Uterus (tissue), 4 donors: ENCODE results near the gene CUBN. TPM values are rescaled to one million over a fixed set of nuclear protein-coding genes. Genes with fewer than 3 reads are reported as not detected.
"Not testable (repeated sequence)": the region's sequence is repeated elsewhere in the genome, so short reads cannot be mapped to it uniquely, and the experiment has no call there.

Experiments
- DNase-seq, 2 donors: peaks; one replicate each; pipeline ENCODE4 v3.0.0-alpha.2; 2019 to 2020
- H3K27ac ChIP-seq, 2 donors: fragments of 200-600 bp; sonication (generic); 1 replicate in 1 of 2; 2 replicates in 1 of 2; pipeline ENCODE4 v1.5.1; 2016 to 2018
- H3K27me3 ChIP-seq, 2 donors: fragments of 200-600 bp; sonication (generic); one replicate each; pipeline ENCODE4 v1.5.1; 2018 to 2019; ENCODE audit warnings: control low read depth in 1 of 2
- H3K36me3 ChIP-seq, 2 donors: fragments of 200-600 bp; sonication (generic); one replicate each; pipeline ENCODE4 v1.5.1; 2019; ENCODE audit warnings: control low read depth in 1 of 2
- H3K4me1 ChIP-seq, 2 donors: fragments of 200-600 bp; sonication (generic); one replicate each; pipeline ENCODE4 v1.5.1; 2018 to 2019; ENCODE audit warnings: control low read depth in 1 of 2
- H3K4me3 ChIP-seq, 2 donors: fragments of 200-600 bp; sonication (generic); 1 replicate in 1 of 2; 2 replicates in 1 of 2; pipeline ENCODE4 v1.5.1; 2018 to 2019; ENCODE audit warnings: mild to moderate bottlenecking in 1 of 2
- H3K9me3 ChIP-seq, 2 donors: fragments of 200-600 bp; sonication (generic); one replicate each; pipeline ENCODE4 v1.5.1; 2019; ENCODE audit warnings: control low read depth in 1 of 2
- CTCF ChIP-seq, 4 experiments: fragments of 200-600 bp in 2 of 4; fragments of 450-650 bp in 2 of 4; sonication (generic) in 2 of 4; IDR thresholded peaks; one replicate each; pipeline ENCODE4 v1.5.1; 2016 to 2019; ENCODE audit warnings: antibody characterized with exemption in 4 of 4, mild to moderate bottlenecking in 2 of 4, moderate library complexity in 1 of 4
- POLR2A ChIP-seq, 2 donors: fragments of 450-650 bp; IDR thresholded peaks; one replicate each; pipeline ENCODE4 v1.6.1; 2016; ENCODE audit warnings: antibody characterized with exemption in 2 of 2, mild to moderate bottlenecking in 1 of 2, moderate library complexity in 1 of 2
- intact Hi-C: fragments of 100-400 bp; cut with DNase I; formaldehyde crosslinking; loops from one replicate; pipeline ENCODE4 v1.15.1; 2023; ENCODE audit warnings: low total_unique reads
- total RNA-seq, 4 donors: library from RNA; depleted of rRNA in 3 of 4; stranded (reverse); fragments of >200 nt in 3 of 4; gene quantifications; one replicate each; pipeline versions ENCODE4 v1.1.0 to v1.2.4, GENCODE V29; 2014 to 2023
- donor health status: DM: yes; HTN: yes; CAD: no.

The CUBN gene
- total RNA-seq, 4 donors from 2014 or later: 3.5 to 9.5 (median 5.1) TPM

DNA sequence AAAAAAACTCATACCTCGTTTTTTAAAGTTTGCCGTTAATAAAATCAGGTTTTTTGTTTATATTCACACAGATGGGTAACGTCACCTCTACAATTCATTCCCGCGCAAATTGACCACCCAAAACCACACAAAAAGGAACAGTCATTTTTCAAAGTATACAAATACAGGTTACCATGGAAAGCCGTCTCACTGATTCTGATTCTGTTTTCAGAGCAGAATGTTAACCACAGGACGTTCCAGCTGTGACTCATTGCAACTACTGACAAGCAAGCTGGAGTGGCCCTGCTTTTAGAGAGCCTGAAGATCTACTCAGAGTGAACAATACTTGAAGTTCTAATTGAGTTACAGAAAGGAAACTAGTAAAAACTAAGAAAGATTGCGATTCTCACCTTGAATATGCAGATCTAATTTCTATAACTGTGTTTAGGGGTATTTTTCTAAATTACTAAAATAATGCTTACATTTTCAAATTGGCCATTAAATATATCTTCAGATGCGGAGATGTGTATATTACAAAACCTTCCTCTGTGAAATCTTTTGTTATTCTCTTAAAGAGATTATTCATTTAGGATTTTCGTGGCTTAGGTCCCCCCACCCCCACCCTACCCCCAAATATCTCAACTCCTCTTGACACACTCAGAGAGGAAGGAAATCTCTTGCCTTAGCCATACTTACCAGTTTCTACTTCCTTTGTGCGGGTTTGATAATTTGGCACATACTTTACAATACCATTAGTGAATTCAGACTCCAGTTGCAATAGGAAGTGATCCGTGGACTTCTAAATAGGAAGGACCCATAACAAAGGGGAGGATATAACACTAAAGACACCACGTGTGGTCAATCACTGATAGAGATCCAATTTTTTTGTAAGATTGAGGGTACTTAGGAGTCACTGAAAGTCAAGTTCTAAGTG is 106.0 kb downstream of the CUBN start:
- Histone ChIP-seq H3K36me3 (no peaks in the 10 kb centered on the region), H3K27me3 (no peaks in the 10 kb centered on the region), H3K4me1 (no peaks in the 10 kb centered on the region), H3K27ac (peak overlapping the region; percentile 61), H3K9me3 (no peaks in the 10 kb centered on the region), H3K4me3 (no peak overlapping the region)
- intact Hi-C loops: no loop called here
- no peak for TF ChIP-seq CTCF (IDR thresholded peaks at IDR 0.05)
- TF ChIP-seq POLR2A (IDR thresholded peaks at IDR 0.05): no peak
- peak; percentile 68 to 74 for DNase-seq

DNA sequence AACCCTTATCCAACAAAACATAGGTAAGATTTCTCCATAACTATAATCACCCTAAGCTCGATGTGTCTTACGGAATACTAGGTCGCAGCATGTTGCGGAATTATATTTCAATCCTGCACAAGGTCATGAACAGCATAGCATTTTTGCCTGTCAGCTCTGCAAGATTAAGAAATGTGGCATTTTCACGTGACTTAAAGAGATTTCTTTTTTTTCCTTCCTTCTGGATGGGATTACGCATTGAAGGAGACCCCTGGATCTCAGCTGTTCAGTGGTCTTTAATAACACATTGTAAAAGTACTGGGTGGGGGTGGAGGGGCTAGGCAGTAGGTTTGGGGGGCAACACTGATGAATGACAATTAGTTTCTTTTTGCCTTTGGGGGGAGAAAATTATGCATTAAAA is 106.7 kb downstream of the CUBN start:
- no peaks in the 10 kb centered on the region for H3K36me3 ChIP-seq
- H3K9me3 ChIP-seq: no peaks in the 10 kb centered on the region
- H3K4me3 ChIP-seq: no peak overlapping the region
- H3K27me3 ChIP-seq: no peaks in the 10 kb centered on the region
- H3K4me1 ChIP-seq: no peaks in the 10 kb centered on the region
- H3K27ac ChIP-seq: peak overlapping the region; percentile 61
- TF ChIP-seq POLR2A (IDR thresholded peaks at IDR 0.05) (no peak), CTCF (IDR thresholded peaks at IDR 0.05) (no peak)
- DNase-seq: no peak
- intact Hi-C loops: no loop called here

- Histone ChIP-seq H3K27me3 (no peaks in the 10 kb centered on the region), H3K4me3 (no peak overlapping the region), H3K36me3 (no peaks in the 10 kb centered on the region), H3K9me3 (no peaks in the 10 kb centered on the region), H3K4me1 (no peaks in the 10 kb centered on the region), H3K27ac (peak overlapping the region; percentile 61)
- DNase-seq: peak in 1 of 2 donors; percentile 49
- intact Hi-C loops: no loop called here
- TF ChIP-seq POLR2A (IDR thresholded peaks at IDR 0.05) (no peak), CTCF (IDR thresholded peaks at IDR 0.05) (no peak)
These were observed 107.2 kb downstream of the CUBN start for GRCh38 chr10:17022466-17022825.

DNA sequence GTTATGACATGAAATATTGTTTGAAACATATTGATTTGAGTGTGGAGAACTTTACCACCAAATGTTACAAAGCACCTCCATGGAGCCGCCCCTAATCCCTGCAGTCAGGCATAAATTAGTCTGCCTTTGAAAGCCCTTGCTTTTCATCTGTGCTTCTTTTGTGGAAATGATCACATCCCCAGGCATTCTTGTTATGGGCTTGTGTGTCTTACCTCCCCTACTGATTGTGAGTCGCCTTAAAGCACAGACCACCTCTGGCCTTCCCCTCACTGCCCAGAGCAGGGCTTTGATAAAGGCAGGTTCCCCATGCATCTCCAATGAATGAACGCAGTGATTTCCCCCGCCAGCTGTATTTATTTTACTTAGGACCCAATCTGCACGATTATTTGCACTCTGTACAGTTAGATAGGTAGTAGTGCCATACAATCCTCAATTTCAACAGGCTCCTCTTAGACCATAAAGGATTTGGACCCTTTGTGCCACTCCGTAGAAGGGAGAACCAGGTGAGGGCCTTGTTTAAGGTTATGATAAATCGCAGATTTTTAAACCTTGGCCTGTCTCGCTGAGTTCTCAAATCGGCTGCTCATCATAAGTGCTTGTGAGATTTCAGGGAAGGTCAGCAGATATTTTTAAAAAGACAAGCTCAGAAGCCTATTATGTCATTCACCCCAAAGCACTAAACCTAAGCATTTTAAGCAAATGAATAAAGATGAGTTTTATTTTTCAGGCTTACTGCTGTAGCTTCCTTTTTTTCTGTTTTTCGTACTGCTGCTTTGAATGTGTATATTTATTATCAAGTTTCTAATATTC is 107.8 kb downstream of the CUBN start:
- Histone ChIP-seq H3K27me3 (no peaks in the 10 kb centered on the region), H3K4me3 (no peak overlapping the region), H3K36me3 (no peaks in the 10 kb centered on the region), H3K27ac (peak overlapping the region; percentile 61), H3K9me3 (no peaks in the 10 kb centered on the region), H3K4me1 (no peaks in the 10 kb centered on the region)
- TF ChIP-seq CTCF (IDR thresholded peaks at IDR 0.05) (no peak), POLR2A (IDR thresholded peaks at IDR 0.05) (no peak)
- DNase-seq: no peak
- intact Hi-C loops: no loop called here

GRCh38 chr10:17019696-17020095 is 109.9 kb downstream of the CUBN start:
- TF ChIP-seq POLR2A (IDR thresholded peaks at IDR 0.05) (no peak), CTCF (IDR thresholded peaks at IDR 0.05) (no peak)
- no peaks in the 10 kb centered on the region for H3K27me3 ChIP-seq
- intact Hi-C loops: no loop called here
- H3K4me3 ChIP-seq: no peak overlapping the region
- no peak overlapping the region for H3K27ac ChIP-seq
- H3K36me3 ChIP-seq: no peaks in the 10 kb centered on the region
- H3K4me1 ChIP-seq: no peaks in the 10 kb centered on the region
- no peaks in the 10 kb centered on the region for H3K9me3 ChIP-seq
- no peak for DNase-seq

- H3K36me3 ChIP-seq, DNase-seq, H3K9me3 ChIP-seq, H3K4me1 ChIP-seq, H3K4me3 ChIP-seq, intact Hi-C loops, H3K27me3 ChIP-seq, H3K27ac ChIP-seq: not testable (repeated sequence)
These were observed 116.3 kb downstream of the CUBN start for GRCh38 chr10:17013131-17013983.

GRCh38 chr10:17012731-17013130 is 116.9 kb downstream of the CUBN start:
- H3K27me3 ChIP-seq, DNase-seq, H3K4me3 ChIP-seq, H3K4me1 ChIP-seq, H3K9me3 ChIP-seq, intact Hi-C loops, H3K27ac ChIP-seq, H3K36me3 ChIP-seq: not testable (repeated sequence)
